ENCODE data around the gene FOXP1.

FOXP1 gene

DNA sequence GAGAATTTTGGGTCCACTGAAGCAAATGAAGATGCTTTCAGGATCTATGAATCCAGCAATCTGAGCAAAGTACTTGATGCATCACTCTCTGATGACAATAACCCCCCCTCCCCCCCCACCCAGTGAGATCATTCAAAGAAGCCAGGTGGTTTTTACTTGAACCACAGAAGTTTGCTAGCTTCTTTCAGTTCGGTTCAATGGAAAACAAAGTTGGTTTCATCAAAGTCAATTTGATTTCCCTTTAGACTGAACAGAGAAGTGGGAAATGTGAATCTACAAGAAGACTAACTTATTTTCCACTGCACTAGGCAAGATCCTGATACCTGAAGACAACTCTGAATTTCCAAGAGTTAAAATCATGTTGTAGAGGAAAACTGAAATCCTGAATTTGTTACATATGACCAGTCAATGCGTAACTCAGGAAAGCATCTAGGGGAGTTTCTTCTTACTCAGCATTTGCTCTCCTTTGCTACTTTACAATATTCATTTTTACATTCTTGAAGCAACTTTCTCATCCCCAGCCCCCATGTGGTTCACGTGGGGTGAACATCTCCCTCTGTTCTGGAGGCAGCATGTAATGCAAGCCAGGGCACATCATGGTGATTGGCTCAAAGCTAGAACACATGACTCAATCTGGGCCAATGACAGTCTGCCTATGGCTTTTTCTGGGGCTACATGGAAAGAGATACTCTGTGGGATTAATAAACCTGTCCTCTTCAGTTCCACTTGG lies 572.6 kb downstream of the FOXP1 start:
- no peak for TF ChIP-seq TAF1 (IDR thresholded peaks at IDR 0.05; ENCODE audit: borderline replicate concordance, insufficient read depth, low read length)
- no peak for TF ChIP-seq FOXP2 (optimal IDR thresholded peaks at IDR 0.05; ENCODE audit: borderline replicate concordance, extremely low read depth, extremely low read length, insufficient read depth)
- TF ChIP-seq, protein P1, sequence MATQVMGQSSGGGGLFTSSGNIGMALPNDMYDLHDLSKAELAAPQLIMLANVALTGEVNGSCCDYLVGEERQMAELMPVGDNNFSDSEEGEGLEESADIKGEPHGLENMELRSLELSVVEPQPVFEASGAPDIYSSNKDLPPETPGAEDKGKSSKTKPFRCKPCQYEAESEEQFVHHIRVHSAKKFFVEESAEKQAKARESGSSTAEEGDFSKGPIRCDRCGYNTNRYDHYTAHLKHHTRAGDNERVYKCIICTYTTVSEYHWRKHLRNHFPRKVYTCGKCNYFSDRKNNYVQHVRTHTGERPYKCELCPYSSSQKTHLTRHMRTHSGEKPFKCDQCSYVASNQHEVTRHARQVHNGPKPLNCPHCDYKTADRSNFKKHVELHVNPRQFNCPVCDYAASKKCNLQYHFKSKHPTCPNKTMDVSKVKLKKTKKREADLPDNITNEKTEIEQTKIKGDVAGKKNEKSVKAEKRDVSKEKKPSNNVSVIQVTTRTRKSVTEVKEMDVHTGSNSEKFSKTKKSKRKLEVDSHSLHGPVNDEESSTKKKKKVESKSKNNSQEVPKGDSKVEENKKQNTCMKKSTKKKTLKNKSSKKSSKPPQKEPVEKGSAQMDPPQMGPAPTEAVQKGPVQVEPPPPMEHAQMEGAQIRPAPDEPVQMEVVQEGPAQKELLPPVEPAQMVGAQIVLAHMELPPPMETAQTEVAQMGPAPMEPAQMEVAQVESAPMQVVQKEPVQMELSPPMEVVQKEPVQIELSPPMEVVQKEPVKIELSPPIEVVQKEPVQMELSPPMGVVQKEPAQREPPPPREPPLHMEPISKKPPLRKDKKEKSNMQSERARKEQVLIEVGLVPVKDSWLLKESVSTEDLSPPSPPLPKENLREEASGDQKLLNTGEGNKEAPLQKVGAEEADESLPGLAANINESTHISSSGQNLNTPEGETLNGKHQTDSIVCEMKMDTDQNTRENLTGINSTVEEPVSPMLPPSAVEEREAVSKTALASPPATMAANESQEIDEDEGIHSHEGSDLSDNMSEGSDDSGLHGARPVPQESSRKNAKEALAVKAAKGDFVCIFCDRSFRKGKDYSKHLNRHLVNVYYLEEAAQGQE (IDR thresholded peaks at IDR 0.05; ENCODE audit: insufficient read depth in 1 of 2, low read depth in 2 of 2, low read length in 2 of 2), result no peak
- TF ChIP-seq POLR2AphosphoS5 (IDR thresholded peaks at IDR 0.05; ENCODE audit: low read depth, low read length), result no peak
- TF ChIP-seq SIN3A (IDR thresholded peaks at IDR 0.05; ENCODE audit: borderline replicate concordance, insufficient read depth, low read length), result no peak

DNA sequence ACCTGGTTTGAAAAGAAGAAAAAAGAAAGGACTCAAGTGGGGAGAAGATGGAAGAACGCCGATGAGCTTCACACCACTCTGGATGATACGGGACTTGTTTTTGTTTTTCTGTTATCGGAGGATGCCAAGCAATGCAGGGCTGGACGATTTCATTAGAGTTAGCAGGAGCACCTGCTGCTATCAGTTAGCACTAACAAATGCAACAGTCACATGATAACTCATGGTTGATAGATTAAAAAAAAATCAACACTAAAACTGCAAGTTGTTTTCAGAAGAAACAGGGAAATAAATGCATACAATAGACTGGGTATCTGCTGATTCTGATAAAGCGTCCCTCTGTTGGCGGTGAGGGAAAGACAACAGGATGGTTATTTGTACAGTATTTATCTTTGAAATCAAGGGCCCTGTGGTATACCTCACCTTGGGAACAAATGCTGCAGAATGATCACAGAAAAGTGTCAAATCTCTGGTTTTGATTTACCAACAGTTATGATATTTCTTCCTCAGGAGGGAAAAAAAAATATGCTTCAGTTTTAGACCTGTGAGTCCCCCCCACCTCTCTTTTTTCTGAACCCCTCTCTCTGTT lies 575.1 kb downstream of the FOXP1 start:
- TF ChIP-seq POLR2AphosphoS5 (IDR thresholded peaks at IDR 0.05; ENCODE audit: low read depth, low read length) (no peak), SIN3A (IDR thresholded peaks at IDR 0.05; ENCODE audit: borderline replicate concordance, insufficient read depth, low read length) (no peak), FOXP2 (optimal IDR thresholded peaks at IDR 0.05; ENCODE audit: borderline replicate concordance, extremely low read depth, extremely low read length, insufficient read depth) (no peak), TAF1 (IDR thresholded peaks at IDR 0.05; ENCODE audit: borderline replicate concordance, insufficient read depth, low read length) (no peak)
- TF ChIP-seq, protein P1 (IDR thresholded peaks at IDR 0.05; ENCODE audit: insufficient read depth in 1 of 2, low read depth in 2 of 2, low read length in 2 of 2), result no peak

DNA sequence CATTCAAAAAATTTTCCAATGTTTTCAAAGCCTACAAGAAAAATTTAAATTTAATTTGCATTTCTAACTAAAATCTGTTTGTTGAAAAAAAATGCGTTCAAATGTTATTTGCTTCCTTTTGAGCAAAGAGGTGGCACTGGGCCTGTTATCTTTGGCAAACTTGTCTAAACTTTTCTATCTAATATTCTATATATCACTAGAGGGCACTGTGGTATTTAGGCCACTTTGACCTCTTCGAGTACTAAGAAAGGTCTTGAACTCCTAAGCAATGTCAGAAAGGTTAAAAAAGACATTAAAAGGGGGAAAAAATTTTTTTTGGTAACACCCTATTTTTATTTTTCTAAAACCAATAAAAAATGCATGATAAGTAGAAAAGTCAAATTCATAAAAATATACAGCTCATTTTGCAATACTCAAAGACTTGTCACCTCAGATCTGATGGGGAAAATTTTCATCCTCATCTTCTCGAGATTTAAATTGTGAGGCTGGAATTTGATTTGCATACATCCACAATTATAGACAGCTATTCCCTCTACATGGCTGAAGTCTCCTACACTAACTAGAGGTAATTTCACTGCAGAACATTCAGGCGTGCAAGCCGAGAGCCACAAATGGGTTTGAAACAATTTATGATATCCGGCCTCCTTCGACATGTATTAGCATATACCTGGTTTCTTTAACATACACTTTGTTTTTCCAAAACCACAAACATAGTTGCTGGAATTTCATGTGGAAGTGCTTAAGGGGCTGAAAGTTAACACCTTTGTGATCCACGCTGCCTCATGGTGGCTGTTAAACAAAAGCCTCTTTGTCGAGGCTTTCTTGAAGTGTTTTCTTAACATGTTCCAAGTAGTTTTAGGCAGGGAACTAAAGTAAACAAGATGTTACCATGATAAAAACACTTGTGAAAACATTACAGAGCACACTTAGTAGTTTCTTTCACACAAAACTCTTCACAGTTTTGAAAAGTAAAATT lies 576.4 kb downstream of the FOXP1 start:
- TF ChIP-seq POLR2AphosphoS5 (IDR thresholded peaks at IDR 0.05; ENCODE audit: low read depth, low read length), result no peak
- TF ChIP-seq, protein P1 (IDR thresholded peaks at IDR 0.05; ENCODE audit: insufficient read depth in 1 of 2, low read depth in 2 of 2, low read length in 2 of 2), result no peak
- TF ChIP-seq TAF1 (IDR thresholded peaks at IDR 0.05; ENCODE audit: borderline replicate concordance, insufficient read depth, low read length), result no peak
- TF ChIP-seq FOXP2 (optimal IDR thresholded peaks at IDR 0.05; ENCODE audit: borderline replicate concordance, extremely low read depth, extremely low read length, insufficient read depth), result no peak
- no peak for TF ChIP-seq SIN3A (IDR thresholded peaks at IDR 0.05; ENCODE audit: borderline replicate concordance, insufficient read depth, low read length)

DNA sequence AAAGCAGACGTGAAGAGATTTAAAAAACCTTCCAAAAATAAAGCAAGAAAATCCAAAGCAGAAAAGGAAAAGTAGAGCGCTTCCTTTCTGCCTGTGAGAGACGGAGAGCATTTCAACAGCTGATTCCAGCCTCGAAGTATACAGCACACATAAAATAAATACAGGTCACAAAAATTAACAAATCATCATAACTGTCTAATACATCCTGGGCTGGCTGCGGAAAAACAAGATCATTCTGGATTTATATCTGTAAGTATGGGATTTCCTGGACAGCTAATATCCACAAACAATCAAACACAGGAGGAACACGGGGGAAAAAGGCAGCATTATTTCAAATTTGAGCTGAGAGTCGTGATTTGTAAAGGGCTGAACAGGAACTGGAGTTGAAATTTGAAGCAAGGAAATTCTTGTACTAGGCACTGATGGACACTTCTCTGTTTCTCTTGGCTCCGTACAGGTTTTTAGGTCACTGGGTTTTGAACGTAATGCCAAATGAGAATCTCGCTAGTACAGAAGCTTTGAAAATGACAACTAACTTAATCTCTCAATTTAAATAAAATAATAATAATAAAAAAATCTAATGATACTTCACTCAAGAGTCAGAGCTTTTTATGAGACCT lies 577.7 kb downstream of the FOXP1 start:
- TF ChIP-seq, protein P1 (IDR thresholded peaks at IDR 0.05; ENCODE audit: insufficient read depth in 1 of 2, low read depth in 2 of 2, low read length in 2 of 2), result no peak
- no peak for TF ChIP-seq POLR2AphosphoS5 (IDR thresholded peaks at IDR 0.05; ENCODE audit: low read depth, low read length)
- TF ChIP-seq FOXP2 (optimal IDR thresholded peaks at IDR 0.05; ENCODE audit: borderline replicate concordance, extremely low read depth, extremely low read length, insufficient read depth), result no peak
- no peak for TF ChIP-seq TAF1 (IDR thresholded peaks at IDR 0.05; ENCODE audit: borderline replicate concordance, insufficient read depth, low read length)
- no peak for TF ChIP-seq SIN3A (IDR thresholded peaks at IDR 0.05; ENCODE audit: borderline replicate concordance, insufficient read depth, low read length)
